ENCODE results near the gene CYTH2.

The CYTH2 gene

DNA sequence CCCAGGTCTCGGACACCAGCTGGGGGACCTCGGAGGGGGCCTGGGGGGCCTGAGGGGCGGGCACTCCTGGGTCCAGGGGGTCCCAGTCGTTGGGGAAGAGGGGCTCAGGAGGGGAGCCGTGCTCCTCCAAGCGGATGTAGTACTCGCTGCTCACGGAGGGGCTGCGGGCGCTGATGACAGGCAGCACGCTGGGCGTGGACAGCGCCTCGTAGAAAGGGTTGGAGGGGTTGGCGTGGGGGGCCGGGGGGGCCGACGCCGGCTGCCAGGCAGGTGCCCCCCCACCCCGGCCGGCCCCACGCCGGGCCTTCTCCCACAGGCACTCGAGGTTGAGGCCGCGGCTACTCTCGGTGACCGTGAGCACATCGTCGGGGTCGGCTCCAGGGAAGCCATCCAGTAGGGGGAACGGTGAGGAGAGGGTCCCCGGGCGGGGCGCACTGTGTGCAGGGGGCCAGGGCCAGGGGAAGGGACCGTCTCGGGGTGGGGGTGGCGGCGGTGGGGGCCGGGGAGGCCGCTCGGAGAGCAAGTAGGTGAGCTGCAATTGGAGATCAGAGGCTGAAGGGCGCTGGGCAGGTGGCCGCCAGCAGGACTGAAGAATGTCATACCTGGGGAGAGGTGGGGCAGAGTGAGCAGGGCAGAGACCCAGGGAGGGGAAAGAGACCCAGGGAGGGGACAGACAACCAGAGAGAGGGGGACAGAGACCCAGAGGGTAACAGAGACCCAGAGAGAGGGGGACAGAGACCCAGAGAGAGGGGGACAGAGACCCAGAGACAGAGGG lies 30.3 kb downstream of the CYTH2 start:
- Histone ChIP-seq H3K27me3 (ENCODE audit: control insufficient read depth, insufficient read depth, low read length) (peaks cover 52% of the 10 kb centered on the region), H3K4me2 (ENCODE audit: low read length) (no peak overlapping the region), H3K4me1 (ENCODE audit: control insufficient read depth, insufficient read depth, low read length) (no peaks in the 10 kb centered on the region), H3K36me3 (ENCODE audit: insufficient read depth, low read length) (no peaks in the 10 kb centered on the region), H3K9me3 (replicated peaks; ENCODE audit: low read length) (no peaks in the 10 kb centered on the region), H3K9ac (ENCODE audit: low read depth, low read length) (no peak overlapping the region), H3K4me3 (ENCODE audit: low read length) (no peak overlapping the region)

DNA sequence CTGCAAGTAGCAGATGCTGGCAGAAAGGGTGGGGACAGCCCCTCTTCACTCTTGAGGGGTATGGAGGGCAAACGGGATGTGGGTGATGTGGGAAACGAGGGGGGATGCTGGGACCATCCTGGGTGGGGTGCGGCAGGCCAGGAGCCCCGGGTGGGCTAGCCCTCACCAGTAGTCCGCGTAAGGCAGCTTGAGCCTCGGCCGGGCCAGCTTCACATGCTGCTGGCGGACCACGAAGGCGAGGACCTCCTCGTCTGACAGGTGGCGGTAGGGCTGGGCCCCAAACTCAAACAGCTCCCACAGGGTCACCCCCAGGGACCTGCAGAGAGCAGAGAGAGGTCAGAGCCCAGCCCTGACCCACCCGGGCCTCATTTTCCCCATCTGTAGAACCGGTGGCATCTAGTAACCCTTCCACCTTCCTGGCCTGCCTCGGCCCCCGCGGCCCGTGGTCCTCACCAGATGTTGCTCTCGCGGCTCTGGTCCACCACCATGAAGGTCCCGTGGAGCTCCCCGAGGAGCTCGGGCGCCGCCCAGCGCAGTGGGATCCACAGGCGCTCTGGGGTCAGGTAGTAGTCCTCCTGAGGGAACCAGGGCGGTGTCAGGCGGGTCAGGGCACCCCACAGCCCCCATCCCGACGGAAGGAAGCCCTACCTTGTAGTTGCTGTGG lies 31.8 kb downstream of the CYTH2 start:
- Histone ChIP-seq H3K27me3 (ENCODE audit: control insufficient read depth, insufficient read depth, low read length) (peaks cover 44% of the 10 kb centered on the region), H3K4me3 (ENCODE audit: low read length) (no peak overlapping the region), H3K4me2 (ENCODE audit: low read length) (no peak overlapping the region)

DNA sequence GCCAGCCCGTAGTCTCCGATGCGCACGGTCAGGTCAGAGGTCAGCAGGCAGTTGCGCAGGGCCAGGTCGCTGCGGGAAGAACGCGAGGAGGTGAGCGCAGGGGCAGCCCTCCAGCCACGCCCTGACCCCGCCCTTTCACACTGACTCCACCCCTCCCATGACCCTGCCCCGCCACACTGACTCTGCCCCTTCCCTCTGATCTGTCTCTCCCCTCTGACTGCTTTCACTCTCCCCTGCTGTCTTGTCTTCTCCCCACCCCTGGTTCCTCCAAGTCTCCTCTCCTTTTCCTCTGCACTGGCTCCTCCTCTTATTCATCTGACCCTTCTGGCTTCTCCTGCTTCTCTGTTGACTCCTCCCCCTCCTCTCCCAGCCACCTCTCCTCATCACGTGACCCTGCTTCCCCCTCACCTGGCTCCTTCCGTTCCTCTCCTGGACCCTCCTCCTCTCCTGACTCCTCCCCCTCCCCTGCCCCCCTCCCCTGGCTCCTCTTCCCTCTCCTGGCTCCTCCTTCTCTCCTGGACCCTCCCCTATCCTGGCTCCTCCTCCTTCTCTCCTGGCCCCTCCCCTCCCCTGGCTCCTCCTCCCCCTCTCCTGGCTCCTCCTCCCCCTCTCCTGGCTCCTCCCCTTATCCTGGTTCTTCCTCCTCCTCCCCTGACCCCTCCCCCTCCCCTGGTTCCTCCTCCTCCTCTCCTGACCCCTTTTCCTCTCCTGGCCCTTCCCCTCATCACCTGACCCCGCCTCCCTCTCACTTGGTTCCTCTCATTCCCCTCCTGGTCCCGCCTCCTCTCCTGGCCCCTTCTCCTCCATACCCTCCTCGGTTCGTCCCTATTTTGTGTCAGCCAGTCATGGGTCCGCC lies 32.6 kb downstream of the CYTH2 start:
- Histone ChIP-seq H3K9ac (ENCODE audit: low read depth, low read length) (no peak overlapping the region), H3K4me2 (ENCODE audit: low read length) (no peak overlapping the region), H3K9me3 (replicated peaks; ENCODE audit: low read length) (no peaks in the 10 kb centered on the region), H3K36me3 (ENCODE audit: insufficient read depth, low read length) (no peaks in the 10 kb centered on the region), H3K4me3 (ENCODE audit: low read length) (no peak overlapping the region), H3K27me3 (ENCODE audit: control insufficient read depth, insufficient read depth, low read length) (peaks cover 46% of the 10 kb centered on the region), H3K4me1 (ENCODE audit: control insufficient read depth, insufficient read depth, low read length) (no peaks in the 10 kb centered on the region)

More for the DNA sequence above, 31.8 kb downstream of the CYTH2 start:
- Histone ChIP-seq H3K9me3 (replicated peaks; ENCODE audit: low read length) (no peaks in the 10 kb centered on the region), H3K4me1 (ENCODE audit: control insufficient read depth, insufficient read depth, low read length) (no peaks in the 10 kb centered on the region), H3K36me3 (ENCODE audit: insufficient read depth, low read length) (no peaks in the 10 kb centered on the region), H3K9ac (ENCODE audit: low read depth, low read length) (no peak overlapping the region)

DNA sequence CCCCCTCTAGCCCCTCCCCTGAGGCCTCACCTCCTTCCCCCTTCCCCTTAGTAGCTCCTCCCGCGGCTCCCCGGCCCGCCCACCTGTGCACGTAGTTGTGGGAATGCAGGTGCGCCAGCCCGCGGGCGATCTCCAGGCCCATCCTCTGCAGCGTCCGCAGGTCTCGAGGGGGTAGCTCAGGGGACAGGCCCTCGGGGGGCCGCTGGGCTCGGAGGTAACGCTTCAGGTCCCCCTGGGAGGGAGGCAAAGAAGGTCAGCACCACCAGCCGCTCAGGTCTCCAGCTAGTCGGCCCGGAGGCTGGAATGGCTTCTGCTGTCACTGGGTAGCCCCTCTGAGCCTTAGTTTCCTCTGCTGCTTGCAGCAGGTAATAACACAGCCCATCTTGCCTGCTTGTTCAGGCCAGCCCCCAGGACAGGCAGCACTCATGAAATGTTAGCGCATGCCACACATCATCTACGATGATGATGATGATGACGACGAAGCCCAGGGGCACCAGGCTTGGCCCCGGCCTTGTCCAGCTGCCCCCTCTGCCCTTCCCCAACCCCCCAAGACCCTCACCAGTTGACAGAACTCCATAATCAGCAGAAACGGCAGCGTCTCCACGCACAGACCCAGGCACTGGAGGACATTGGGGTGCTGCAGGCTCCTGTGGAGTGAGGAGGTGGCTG lies 33.3 kb downstream of the CYTH2 start:
- Histone ChIP-seq H3K36me3 (ENCODE audit: insufficient read depth, low read length) (no peaks in the 10 kb centered on the region), H3K27me3 (ENCODE audit: control insufficient read depth, insufficient read depth, low read length) (peaks cover 45% of the 10 kb centered on the region), H3K4me2 (ENCODE audit: low read length) (no peak overlapping the region), H3K4me1 (ENCODE audit: control insufficient read depth, insufficient read depth, low read length) (no peaks in the 10 kb centered on the region), H3K9me3 (replicated peaks; ENCODE audit: low read length) (no peaks in the 10 kb centered on the region), H3K4me3 (ENCODE audit: low read length) (no peak overlapping the region), H3K9ac (ENCODE audit: low read depth, low read length) (no peak overlapping the region)

DNA sequence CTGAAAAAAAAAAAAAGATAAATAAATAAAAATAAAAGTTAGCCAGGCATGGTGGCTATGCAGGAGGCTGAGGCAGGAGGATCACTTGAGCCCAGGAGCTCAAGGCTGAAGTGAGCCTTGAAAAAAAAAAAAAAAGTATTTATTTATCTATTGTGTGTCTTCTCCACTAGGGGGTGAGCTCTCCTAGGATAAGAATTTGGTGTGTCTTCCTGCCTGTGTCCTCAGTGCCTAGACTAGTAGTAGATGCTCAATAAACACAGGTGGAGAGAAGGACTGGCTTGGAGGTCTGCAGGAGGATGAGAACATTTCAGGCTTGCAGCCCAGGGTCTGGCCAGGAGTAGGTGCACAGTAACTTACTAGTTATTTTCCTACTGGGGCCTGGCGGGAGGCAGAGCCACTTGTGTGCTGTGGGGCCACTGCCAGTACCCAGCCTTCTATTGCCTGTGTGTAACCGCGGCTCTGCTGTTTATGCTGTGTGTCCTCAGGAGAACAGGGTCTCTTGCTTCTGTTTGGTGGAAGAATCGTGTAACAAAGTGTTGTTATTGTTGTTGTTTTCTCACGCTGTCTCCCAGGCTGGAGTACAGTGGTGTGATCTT lies 37.1 kb downstream of the CYTH2 start:
- Histone ChIP-seq H3K36me3 (ENCODE audit: insufficient read depth, low read length) (no peaks in the 10 kb centered on the region), H3K9me3 (replicated peaks; ENCODE audit: low read length) (no peaks in the 10 kb centered on the region), H3K27me3 (ENCODE audit: control insufficient read depth, insufficient read depth, low read length) (peaks cover 49% of the 10 kb centered on the region), H3K9ac (ENCODE audit: low read depth, low read length) (no peak overlapping the region), H3K4me2 (ENCODE audit: low read length) (no peak overlapping the region), H3K4me1 (ENCODE audit: control insufficient read depth, insufficient read depth, low read length) (no peaks in the 10 kb centered on the region), H3K4me3 (ENCODE audit: low read length) (no peak overlapping the region)

DNA sequence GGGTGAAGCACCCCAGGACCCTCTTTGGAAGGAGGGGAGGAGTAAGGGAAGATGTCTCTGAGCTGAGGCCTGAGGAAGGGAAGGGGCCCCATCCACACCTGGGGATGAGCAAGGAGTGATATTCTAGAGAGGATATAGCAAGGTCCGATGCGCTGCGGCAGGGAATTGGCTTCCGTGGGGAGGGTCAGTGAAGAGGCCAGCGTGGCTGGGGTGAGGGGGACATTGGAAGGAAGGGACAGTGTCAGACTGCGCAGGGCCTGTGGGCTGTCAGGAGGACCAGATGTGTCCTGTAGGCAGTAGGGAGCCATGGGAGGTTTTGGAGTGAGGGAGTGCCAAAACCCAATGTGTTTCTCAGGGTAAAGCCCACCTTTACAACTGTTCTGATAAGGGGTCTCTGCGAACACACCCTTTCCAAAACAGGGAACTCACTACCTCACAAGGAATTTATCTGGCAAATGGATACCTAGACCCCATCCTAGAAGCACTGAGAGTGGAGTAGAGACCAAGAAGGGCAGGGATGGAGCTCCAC lies 38.8 kb downstream of the CYTH2 start:
- no peaks in the 10 kb centered on the region for H3K36me3 ChIP-seq (ENCODE audit: insufficient read depth, low read length)
- H3K4me2 ChIP-seq (ENCODE audit: low read length) = no peak overlapping the region
- H3K27me3 ChIP-seq (ENCODE audit: control insufficient read depth, insufficient read depth, low read length) = peaks cover 51% of the 10 kb centered on the region
- no peaks in the 10 kb centered on the region for H3K9me3 ChIP-seq (replicated peaks; ENCODE audit: low read length)
- H3K4me3 ChIP-seq (ENCODE audit: low read length) = no peak overlapping the region
- H3K9ac ChIP-seq (ENCODE audit: low read depth, low read length) = no peak overlapping the region
- no peaks in the 10 kb centered on the region for H3K4me1 ChIP-seq (ENCODE audit: control insufficient read depth, insufficient read depth, low read length)

DNA sequence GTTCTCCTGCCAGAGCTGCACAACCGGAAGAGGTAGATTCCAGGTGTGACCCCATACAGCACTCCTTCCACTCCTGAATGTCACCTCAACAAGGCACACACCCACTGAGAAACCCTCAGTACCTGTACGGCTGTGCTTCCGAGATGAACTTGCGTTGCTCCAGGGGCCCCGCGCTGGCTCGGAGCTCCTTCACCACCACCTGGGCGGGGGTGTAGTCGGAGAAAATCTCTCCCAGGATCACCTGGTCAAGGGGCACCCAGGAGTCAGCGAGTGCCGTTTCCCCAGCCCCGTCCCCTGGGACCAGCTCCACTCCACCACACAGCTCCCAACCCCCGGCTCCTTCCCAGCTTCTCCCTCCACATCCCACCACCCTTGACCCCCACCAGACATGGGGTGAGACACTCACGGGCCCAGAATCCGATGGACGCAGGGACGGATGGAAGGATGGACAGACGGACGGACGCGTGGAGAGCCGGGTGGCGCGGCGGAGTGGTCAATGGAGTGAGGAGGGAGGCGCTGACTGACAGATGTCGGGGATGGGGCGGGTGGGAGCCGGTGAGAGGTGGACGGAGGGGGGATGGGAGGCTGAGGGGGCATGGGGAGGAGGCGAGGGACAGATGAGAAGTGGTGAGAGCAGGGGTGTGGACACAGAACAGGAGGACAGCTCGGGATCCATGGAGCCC lies 39.7 kb downstream of the CYTH2 start:
- no peak overlapping the region for H3K4me2 ChIP-seq (ENCODE audit: low read length)
- peaks cover 4% of the 10 kb centered on the region for H3K4me1 ChIP-seq (ENCODE audit: control insufficient read depth, insufficient read depth, low read length)
- H3K36me3 ChIP-seq (ENCODE audit: insufficient read depth, low read length) = no peaks in the 10 kb centered on the region
- H3K27me3 ChIP-seq (ENCODE audit: control insufficient read depth, insufficient read depth, low read length) = peaks cover 57% of the 10 kb centered on the region
- no peak overlapping the region for H3K9ac ChIP-seq (ENCODE audit: low read depth, low read length)
- H3K4me3 ChIP-seq (ENCODE audit: low read length) = no peak overlapping the region
- H3K9me3 ChIP-seq (replicated peaks; ENCODE audit: low read length) = no peaks in the 10 kb centered on the region

DNA sequence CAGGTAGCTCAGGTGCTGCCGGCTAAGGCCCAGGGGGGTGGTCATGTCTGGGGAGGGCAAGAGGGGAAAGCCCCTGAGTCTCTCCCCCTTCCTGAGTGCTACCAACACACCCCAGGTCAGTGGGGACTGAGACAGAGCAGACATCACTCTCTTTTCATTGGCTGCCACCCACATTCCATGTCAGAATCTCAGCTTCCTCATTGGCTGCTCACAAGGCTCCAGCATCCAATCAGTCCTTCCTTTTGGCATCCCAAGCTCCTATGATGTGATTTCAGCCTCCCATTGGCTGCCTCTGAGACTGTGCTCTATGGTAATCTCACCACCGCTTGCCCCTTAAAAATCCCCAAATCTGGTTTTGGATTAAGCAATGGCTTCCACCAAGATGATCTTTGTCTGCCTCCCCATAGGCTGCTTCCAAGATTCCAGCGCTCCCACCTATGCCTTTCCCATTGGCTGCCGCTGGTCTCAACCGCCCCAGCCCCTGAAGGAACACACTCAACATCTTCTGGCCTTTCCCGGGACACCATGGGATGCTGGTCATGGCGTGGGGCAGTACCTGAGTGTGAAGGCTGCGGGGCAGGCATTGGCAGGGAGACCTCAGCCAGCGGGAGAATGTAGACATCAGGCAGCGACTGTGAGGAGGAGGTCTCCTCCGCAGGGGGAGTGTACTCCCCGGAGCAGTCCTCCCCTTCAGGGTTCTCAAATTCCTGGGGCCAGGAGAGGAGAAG lies 40.5 kb downstream of the CYTH2 start:
- Histone ChIP-seq H3K27me3 (ENCODE audit: control insufficient read depth, insufficient read depth, low read length) (peaks cover 61% of the 10 kb centered on the region), H3K9me3 (replicated peaks; ENCODE audit: low read length) (no peaks in the 10 kb centered on the region)

DNA sequence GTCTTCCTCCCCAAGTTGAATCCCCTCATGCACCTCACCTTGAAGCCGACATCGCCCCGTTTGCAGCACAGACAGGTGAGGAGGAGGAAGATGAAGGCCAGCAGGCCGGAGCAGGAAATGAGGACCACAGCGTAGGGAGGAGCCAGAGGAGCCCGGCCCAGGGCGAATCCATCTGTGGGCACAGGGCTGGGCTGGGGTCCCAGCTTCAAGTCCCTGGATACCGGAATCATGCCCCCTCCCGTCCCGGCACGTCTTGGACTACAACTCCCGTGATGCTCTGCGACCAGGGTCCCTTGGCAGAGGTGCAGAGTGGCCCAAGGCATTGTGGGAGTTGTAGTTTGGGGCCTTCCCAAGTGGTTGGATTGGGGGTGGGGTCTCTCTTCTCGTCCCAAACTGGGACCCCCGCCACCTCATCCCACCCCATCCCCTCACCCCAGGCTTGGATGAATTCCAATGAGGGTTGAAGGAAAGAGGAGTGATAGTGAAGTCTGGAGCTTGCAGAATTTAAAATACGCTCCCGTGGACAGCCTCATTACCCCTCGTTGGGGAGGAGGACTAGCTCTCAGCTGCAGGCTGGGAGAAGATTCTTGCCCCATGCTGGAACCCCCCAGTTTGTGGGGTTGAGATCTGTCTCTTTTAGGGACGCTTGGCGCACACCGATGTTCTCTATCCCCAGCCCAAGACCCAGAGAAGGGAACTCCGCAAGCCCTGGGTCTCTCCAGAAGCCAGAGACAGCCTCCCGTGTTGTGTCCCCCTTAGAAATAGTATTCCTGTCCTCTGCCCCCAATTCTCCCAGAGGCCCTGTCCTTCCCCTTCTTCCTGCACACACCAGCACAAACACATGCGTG lies 41.5 kb downstream of the CYTH2 start:
- no peak overlapping the region for H3K9ac ChIP-seq (ENCODE audit: low read depth, low read length)
- no peak overlapping the region for H3K4me3 ChIP-seq (ENCODE audit: low read length)

More for the DNA sequence above, 40.5 kb downstream of the CYTH2 start:
- no peak overlapping the region for H3K9ac ChIP-seq (ENCODE audit: low read depth, low read length)
- H3K36me3 ChIP-seq (ENCODE audit: insufficient read depth, low read length) = no peaks in the 10 kb centered on the region
- H3K4me1 ChIP-seq (ENCODE audit: control insufficient read depth, insufficient read depth, low read length) = peaks cover 8% of the 10 kb centered on the region
- H3K4me3 ChIP-seq (ENCODE audit: low read length) = no peak overlapping the region
- no peak overlapping the region for H3K4me2 ChIP-seq (ENCODE audit: low read length)

More for the DNA sequence above, 41.5 kb downstream of the CYTH2 start:
- peaks cover 61% of the 10 kb centered on the region for H3K27me3 ChIP-seq (ENCODE audit: control insufficient read depth, insufficient read depth, low read length)
- no peak overlapping the region for H3K4me2 ChIP-seq (ENCODE audit: low read length)
- peaks cover 8% of the 10 kb centered on the region for H3K4me1 ChIP-seq (ENCODE audit: control insufficient read depth, insufficient read depth, low read length)
- H3K36me3 ChIP-seq (ENCODE audit: insufficient read depth, low read length) = no peaks in the 10 kb centered on the region
- H3K9me3 ChIP-seq (replicated peaks; ENCODE audit: low read length) = no peaks in the 10 kb centered on the region

Data from skeletal muscle satellite cell (primary cell).